NCI-H1436 (cell line): Measurements from ENCODE around the gene CCDC73.
"Not testable (repeated sequence)": the region's sequence is repeated elsewhere in the genome, so short reads cannot be mapped to it uniquely, and the experiment has no call there.

Experiments
- DNase-seq: peaks from one replicate; lab custom pipeline; 2025; lab: John Stamatoyannopoulos, UW

The CCDC73 gene

GRCh38 chr11:32796425-32796824 is 2.0 kb upstream of the CCDC73 start:
- DNase-seq: no peak

GRCh38 chr11:32792948-32793475 is 1.4 kb downstream of the CCDC73 start:
- peak; percentile 42 for DNase-seq

- DNase-seq: no peak
These were observed 2.1 kb downstream of the CCDC73 start for GRCh38 chr11:32792111-32792947.

- no peak for DNase-seq
These were observed 3.5 kb downstream of the CCDC73 start for GRCh38 chr11:32790916-32791315.

GRCh38 chr11:32786811-32787210 is 7.7 kb downstream of the CCDC73 start:
- no peak for DNase-seq

- DNase-seq: no peak
These were observed 9.2 kb downstream of the CCDC73 start for GRCh38 chr11:32785262-32785661.

GRCh38 chr11:32781721-32782120 is 12.7 kb downstream of the CCDC73 start:
- no peak for DNase-seq

- not testable (repeated sequence) for DNase-seq
These were observed 13.6 kb downstream of the CCDC73 start for GRCh38 chr11:32780839-32781238.

- DNase-seq: no peak
These were observed 15.3 kb downstream of the CCDC73 start for GRCh38 chr11:32779136-32779535.

GRCh38 chr11:32775908-32776307 is 18.6 kb downstream of the CCDC73 start:
- no peak for DNase-seq

GRCh38 chr11:32774081-32774480 is 20.4 kb downstream of the CCDC73 start:
- DNase-seq: no peak

GRCh38 chr11:32772731-32773130 is 21.7 kb downstream of the CCDC73 start:
- no peak for DNase-seq

GRCh38 chr11:32761774-32762173 is 32.7 kb downstream of the CCDC73 start:
- not testable (repeated sequence) for DNase-seq

- no peak for DNase-seq
These were observed 36.2 kb downstream of the CCDC73 start for GRCh38 chr11:32758291-32758690.

- DNase-seq: not testable (repeated sequence)
These were observed 41.3 kb downstream of the CCDC73 start for GRCh38 chr11:32753181-32753580.

- DNase-seq: no peak
These were observed 42.5 kb downstream of the CCDC73 start for GRCh38 chr11:32752001-32752400.

GRCh38 chr11:32751381-32751780 is 43.1 kb downstream of the CCDC73 start:
- no peak for DNase-seq

- DNase-seq: no peak
These were observed 64.5 kb downstream of the CCDC73 start for GRCh38 chr11:32729976-32730375.

- DNase-seq: no peak
These were observed 71.1 kb downstream of the CCDC73 start for GRCh38 chr11:32723332-32723731.

- DNase-seq: no peak
These were observed 72.2 kb downstream of the CCDC73 start for GRCh38 chr11:32722255-32722654.

GRCh38 chr11:32713496-32713895 is 81.0 kb downstream of the CCDC73 start:
- no peak for DNase-seq

- not testable (repeated sequence) for DNase-seq
These were observed 85.5 kb downstream of the CCDC73 start for GRCh38 chr11:32708978-32709377.

GRCh38 chr11:32706985-32707741 is 87.3 kb downstream of the CCDC73 start:
- DNase-seq: no peak
